PC-3 (cell line): ENCODE data around the gene DMGDH. TPM values are rescaled to one million over a fixed set of nuclear protein-coding genes. Genes with fewer than 3 reads are reported as not detected.
A peak's percentile ranks its signal among the peaks of the same experiment; 100 is the strongest.

Experiments
- ATAC-seq: fragments of 200-7000 bp; cut with Tn5 transposase; 2 replicates; pipeline ENCODE4 v1.9.1; 2020; ENCODE audit warnings: mild to moderate bottlenecking, moderate library complexity
- Bru-seq: library from RNA; stranded (reverse); fragments of 400-500 nt; gene quantifications from one replicate; lab custom pipeline; 2021; lab: Mats Ljungman, UMichigan
- BruChase-seq, 2 experiments: library from RNA; stranded (reverse); fragments of 400-500 nt; gene quantifications; one replicate each; lab custom pipeline; 2021; lab: Mats Ljungman, UMichigan
- BruUV-seq: library from RNA; stranded (reverse); fragments of 400-500 nt; replicated peaks from 2 replicates; lab custom pipeline; 2021; lab: Mats Ljungman, UMichigan
- CTCF ChIA-PET: fragments of 300-600 bp; sonication (Branson Sonifier 250); formaldehyde crosslinking; loops from one replicate; lab custom pipeline; 2022; ENCODE audit warnings: antibody characterized with exemption; lab: Charles Lee
- POLR2A ChIA-PET: fragments of 300-600 bp; sonication (Branson Sonifier 250); formaldehyde crosslinking; loops from one replicate; lab custom pipeline; 2022; ENCODE audit warnings: antibody characterized with exemption; ENCODE audit not compliant: unreplicated experiment; lab: Charles Lee
- DNase-seq: peaks from one replicate; pipeline ENCODE4 v3.0.0-alpha.2; 2015
- H2AFZ ChIP-seq: fragments of 300-600 bp; sonication (generic); 2 replicates; pipeline ENCODE4 v1.6.0; 2016; ENCODE audit warnings: antibody characterized with exemption, low read length
- H3F3A ChIP-seq: fragments of 300-600 bp; sonication (generic); one replicate; pipeline ENCODE4 v1.6.0; 2017; ENCODE audit warnings: antibody characterized with exemption, low read length, control low read depth, mild to moderate bottlenecking; ENCODE audit not compliant: unreplicated experiment
- H3K27ac ChIP-seq: fragments of 300-600 bp; sonication (generic); 2 replicates; pipeline ENCODE4 v1.5.1; 2016; ENCODE audit warnings: mild to moderate bottlenecking, low read length
- H3K27me3 ChIP-seq: fragments of 300-600 bp; sonication (generic); 2 replicates; pipeline ENCODE4 v1.6.1; 2016; ENCODE audit warnings: low read length, mixed read lengths
- H3K36me3 ChIP-seq: fragments of 300-600 bp; sonication (generic); 2 replicates; pipeline ENCODE4 v1.6.1; 2016; ENCODE audit warnings: low read depth, mixed run types, low read length, mixed read lengths
- H3K4me1 ChIP-seq: fragments of 300-600 bp; sonication (generic); 2 replicates; pipeline ENCODE4 v1.5.1; 2016; ENCODE audit warnings: low read length; ENCODE audit not compliant: insufficient read depth
- H3K4me2 ChIP-seq: fragments of 300-600 bp; sonication (generic); 2 replicates; pipeline ENCODE4 v1.6.0; 2016; ENCODE audit warnings: low read length
- H3K4me3 ChIP-seq: fragments of 300-600 bp; sonication (generic); 2 replicates; pipeline ENCODE4 v1.5.1; 2016; ENCODE audit warnings: mild to moderate bottlenecking, low read length, mixed read lengths
- H3K79me2 ChIP-seq: fragments of 300-600 bp; sonication (generic); 2 replicates; pipeline ENCODE4 v1.6.1; 2017; ENCODE audit warnings: low read length, mixed read lengths
- H3K9ac ChIP-seq: fragments of 300-600 bp; sonication (generic); 2 replicates; pipeline ENCODE4 v1.6.0; 2016; ENCODE audit warnings: mild to moderate bottlenecking, low read length
- H3K9me2 ChIP-seq: fragments of 300-600 bp; sonication (generic); replicated peaks from 2 replicates; pipeline ENCODE4 v1.6.1; 2016; ENCODE audit warnings: mixed run types, low read length, mixed read lengths
- H3K9me3 ChIP-seq: fragments of 300-600 bp; sonication (generic); 2 replicates; pipeline ENCODE4 v1.6.1; 2016; ENCODE audit warnings: low read length, mixed read lengths
- H4K20me1 ChIP-seq: fragments of 300-600 bp; sonication (generic); 2 replicates; pipeline ENCODE4 v1.6.1; 2016; ENCODE audit warnings: low read length, mixed read lengths
- CTCF ChIP-seq: fragments of 300-600 bp; sonication (generic); conservative IDR thresholded peaks from 2 replicates; pipeline ENCODE4 v1.5.1; 2017; ENCODE audit warnings: antibody characterized with exemption, low read depth, mild to moderate bottlenecking, low read length
- EZH2 ChIP-seq: fragments of 300-600 bp; sonication (generic); IDR thresholded peaks from one replicate; pipeline ENCODE4 v1.6.1; 2017; ENCODE audit warnings: antibody characterized with exemption, mild to moderate bottlenecking, low read length; ENCODE audit not compliant: unreplicated experiment
- EZH2phosphoT487 ChIP-seq: fragments of 300-600 bp; sonication (generic); IDR thresholded peaks from 2 replicates; pipeline ENCODE4 v1.6.1; 2018; ENCODE audit warnings: mild to moderate bottlenecking, antibody characterized with exemption, low read length, borderline replicate concordance
- intact Hi-C: fragments of 100-400 bp; cut with micrococcal nuclease; formaldehyde crosslinking; loops from 2 replicates; pipeline ENCODE4 v1.9.0; 2023
- long read RNA-seq: library from polyadenylated mRNA; unstranded; transcript quantifications from one replicate; pipeline ENCODE4 v2.0.0, GENCODE V29; 2021; ENCODE audit not compliant: unreplicated experiment
- total RNA-seq: library from RNA; depleted of rRNA; stranded (reverse); fragments of >200 nt; gene quantifications from 2 replicates; pipeline ENCODE4 v1.2.3, GENCODE V29; 2014; rRNA removed

Gene DMGDH
- total RNA-seq: 0.35 TPM in 1 of 2 replicates, not detected in the other
- Bru-seq, nascent RNA: percentile 32 among the genes with signal in this experiment
- BruChase-seq, experiment 1, labeled RNA remaining after a 6-hour chase: percentile 35 among the genes with signal in this experiment
- percentile 58 among the genes with signal in this experiment for BruChase-seq, experiment 2, labeled RNA remaining after a 2-hour chase
- long read RNA-seq, partial matches to known transcripts: 1 of 12 reads
- long read RNA-seq, other reads (novel, unspliced or antisense): 11 of 12 reads

DNA sequence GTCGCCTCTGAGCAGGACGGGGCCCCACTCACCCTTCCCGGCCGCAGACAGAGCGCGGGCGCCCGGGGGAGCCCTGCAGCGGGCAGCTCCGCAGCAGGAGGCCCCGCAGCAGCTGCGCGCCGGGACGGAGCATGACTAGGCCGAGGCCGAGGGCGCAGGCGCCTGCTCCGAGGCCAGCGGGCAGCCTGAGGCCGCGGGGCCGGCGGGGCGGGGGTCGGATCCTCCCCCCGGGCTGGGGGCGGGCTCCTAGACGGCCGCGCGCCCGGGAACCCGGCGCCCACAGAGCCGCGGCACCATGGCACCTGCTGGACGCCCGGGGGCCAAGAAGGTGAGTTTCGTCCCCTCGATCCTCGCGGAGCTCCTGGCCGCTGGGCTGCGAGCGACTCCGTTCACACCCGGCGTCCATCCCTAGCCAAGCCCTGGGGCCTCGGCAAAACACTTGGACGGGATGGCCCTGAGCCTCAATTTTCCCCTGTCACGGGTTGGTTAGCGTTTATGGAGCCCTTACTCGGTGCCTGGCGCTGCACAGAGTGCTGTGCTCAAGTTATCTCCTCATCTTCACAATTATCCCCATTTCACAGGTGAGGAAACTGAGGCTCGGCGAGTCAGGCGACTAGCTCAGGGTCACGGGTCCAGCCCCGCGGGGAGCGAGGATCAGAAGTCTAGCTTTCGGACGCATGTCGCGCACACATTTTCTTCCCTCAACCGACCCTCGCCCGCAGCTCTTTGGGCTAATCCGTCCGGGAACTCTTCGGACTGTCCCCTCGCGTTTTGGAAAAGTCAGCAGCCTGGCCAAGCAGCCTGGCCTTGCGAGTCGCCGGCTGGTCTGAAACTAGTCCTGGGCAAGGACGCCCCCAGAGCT, at the start of gene DMGDH, which contains the start of gene BHMT2:
DMGDH (minus strand) TSS at position 187 of the 862 bp plus-strand sequence; CDS start at position 133, 54 bp downstream.
BHMT2 (plus strand) TSS at position 280 of the 862 bp plus-strand sequence; CDS start at position 296, 16 bp downstream.
- H2AFZ ChIP-seq: no peak within 1 kb of the TSS
- H3K4me1 ChIP-seq: peaks cover 4% of the 10 kb centered on the region; the same call in 1 of the 2 replicates

DNA sequence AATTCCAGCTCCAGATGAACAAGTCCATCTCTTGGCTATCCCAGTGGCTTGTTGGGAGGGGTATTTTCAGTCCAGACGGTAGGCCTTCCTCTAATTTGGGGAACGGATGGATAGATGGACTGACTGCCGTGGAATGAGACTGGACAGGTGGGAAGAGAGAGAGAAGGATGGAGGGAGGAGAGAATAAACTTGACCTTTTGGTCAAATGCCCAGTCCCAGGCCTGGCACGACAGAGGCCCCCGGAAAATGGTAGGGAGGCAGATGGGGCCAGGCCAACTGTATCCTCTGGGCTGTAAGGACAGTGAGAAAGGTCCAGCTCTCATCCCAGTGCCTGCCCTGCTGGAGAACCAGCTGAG, 43.2 kb upstream of the DMGDH start:
- no peak overlapping the region for H3K9ac ChIP-seq
- no peak overlapping the region for H3K4me3 ChIP-seq

More for the DNA sequence above, at the start of gene DMGDH, which contains the start of gene BHMT2:
- no TSS peak for BruUV-seq
- TF ChIP-seq EZH2 (no peak), EZH2phosphoT487 (no peak), CTCF (no peak)
- H3K9me2 ChIP-seq: no peaks in the 10 kb centered on the region
- intact Hi-C loops: no loop called here
- no peaks in the 10 kb centered on the region for H3F3A ChIP-seq
- H3K79me2 ChIP-seq: no peaks in the 10 kb centered on the region
- no peak within 1 kb of the TSS for H3K27ac ChIP-seq
- H3K9me3 ChIP-seq: 0 out of 2 replicates have a peak, but pooled peaks cover 4% of the 10 kb centered on the region
- ATAC-seq (no peak), DNase-seq (no peak)
- no peak within 1 kb of the TSS for H3K4me3 ChIP-seq
- ChIA-PET CTCF (no interaction called here), POLR2A (no interaction called here)
- H3K4me2 ChIP-seq: no peak within 1 kb of the TSS
- no peaks in the 10 kb centered on the region for H3K27me3 ChIP-seq
- H3K9ac ChIP-seq: no peak within 1 kb of the TSS
- H3K36me3 ChIP-seq: no peaks in the 10 kb centered on the region
- no peaks in the 10 kb centered on the region for H4K20me1 ChIP-seq

More for the DNA sequence above, 43.2 kb upstream of the DMGDH start:
- ChIA-PET CTCF (no interaction called here), POLR2A (no interaction called here)
- TF ChIP-seq EZH2 (no peak), CTCF (no peak), EZH2phosphoT487 (no peak)
- Histone ChIP-seq H3K27ac (no peak overlapping the region), H3K4me1 (no peaks in the 10 kb centered on the region), H3K36me3 (no peaks in the 10 kb centered on the region), H3K9me3 (no peaks in the 10 kb centered on the region), H3F3A (no peaks in the 10 kb centered on the region), H3K4me2 (no peak overlapping the region), H3K79me2 (no peaks in the 10 kb centered on the region), H2AFZ (no peak overlapping the region), H3K9me2 (no peaks in the 10 kb centered on the region), H4K20me1 (no peaks in the 10 kb centered on the region), H3K27me3 (no peaks in the 10 kb centered on the region)
- BruUV-seq: no TSS peak
- intact Hi-C loops: no loop called here
- ATAC-seq (no peak), DNase-seq (no peak)
